ENCODE measurements around the gene GUCY1A1. TPM values are rescaled to one million over a fixed set of nuclear protein-coding genes. Genes with fewer than 3 reads are reported as not detected.

GUCY1A1 gene
- total RNA-seq (2022; extraction: Qiagen RNA extraction; ENCODE audit: low read depth): not detected in 5 replicates

GRCh38 chr4:155666344-155667221 lies at the start of gene GUCY1A1:
Gene GUCY1A1, plus strand, starts transcription at chr4:155666848. Its CDS starts 30,020 bp downstream, at chr4:155696868.

GRCh38 chr4:155758481-155759371 lies 92.1 kb downstream of the GUCY1A1 start, which contains the start of gene GUCY1B1:
Gene GUCY1B1, plus strand, starts transcription at chr4:155759021. Its CDS starts 120 bp downstream, at chr4:155759141.

Other genes starting within 250 kb of the GUCY1A1 start
- gene GUCY1B1, start 92.2 kb downstream of the GUCY1A1 start, total RNA-seq (2022; extraction: Qiagen RNA extraction; ENCODE audit: low read depth): 0.12 to 0.31 TPM (median 0.20 TPM) in 5 replicates
- not detected in 5 replicates for gene ASIC5, start 199.4 kb downstream of the GUCY1A1 start, total RNA-seq (2022; extraction: Qiagen RNA extraction; ENCODE audit: low read depth)
- 0.22 to 1.1 TPM (median 0.60 TPM) in 5 replicates for gene TDO2, start 236.8 kb downstream of the GUCY1A1 start, total RNA-seq (2022; extraction: Qiagen RNA extraction; ENCODE audit: low read depth)

All from A549 treated with CpdA at 1 μM for 4 hours (cell line).